WTC11 (cell line): ENCODE measurements around the gene ANKRD52. TPM values are rescaled to one million over a fixed set of nuclear protein-coding genes. Genes with fewer than 3 reads are reported as not detected.

Experiments used
- ATAC-seq: fragments of 200-7000 bp; cut with Tn5 transposase; 2 replicates; pipeline ENCODE4 v1.10.0; 2021; ENCODE audit warnings: mild to moderate bottlenecking, moderate library complexity
- CTCF ChIA-PET: fragments of 300-600 bp; sonication (Branson Sonifier 250); formaldehyde crosslinking; loops from one replicate; lab custom pipeline; 2021; ENCODE audit warnings: antibody characterized with exemption; lab: Charles Lee
- POLR2A ChIA-PET: fragments of 350-600 bp; sonication (Branson Sonifier 250); formaldehyde crosslinking; loops from one replicate; lab custom pipeline; 2021; ENCODE audit warnings: antibody characterized with exemption; lab: Charles Lee
- DNase-seq: peaks from one replicate; pipeline ENCODE4 v3.0.0; 2021; ENCODE audit warnings: low spot score
- H3K27ac Mint-ChIP-seq: 2 replicates; pipeline ENCODE4 v1.8.0; 2021; ENCODE audit warnings: mixed read lengths
- H3K27me3 Mint-ChIP-seq: 2 replicates; pipeline ENCODE4 v1.8.0; 2021; ENCODE audit warnings: low read depth, mild to moderate bottlenecking, moderate library complexity, mixed read lengths
- H3K36me3 Mint-ChIP-seq: 2 replicates; pipeline ENCODE4 v1.8.0; 2021; ENCODE audit warnings: mixed read lengths
- H3K4me1 Mint-ChIP-seq: 2 replicates; pipeline ENCODE4 v1.8.0; 2022; ENCODE audit warnings: mixed read lengths
- H3K4me3 Mint-ChIP-seq: 2 replicates; pipeline ENCODE4 v1.8.0; 2021; ENCODE audit warnings: mild to moderate bottlenecking, moderate library complexity, mixed read lengths
- H3K9me3 Mint-ChIP-seq: 2 replicates; pipeline ENCODE4 v1.8.0; 2021; ENCODE audit warnings: mixed read lengths
- E2F4 ChIP-seq: sonication (generic); formaldehyde crosslinking; IDR thresholded peaks from 2 replicates; pipeline ENCODE4 v1.8.1; 2022; ENCODE audit warnings: low read depth, mild to moderate bottlenecking, moderate library complexity, missing genetic modification reagents, borderline replicate concordance
- ESRRA ChIP-seq: sonication (generic); formaldehyde crosslinking; IDR thresholded peaks from 2 replicates; pipeline ENCODE4 v1.8.1; 2022; ENCODE audit warnings: mild to moderate bottlenecking, missing genetic modification reagents, borderline replicate concordance
- ETV6 ChIP-seq: sonication (generic); formaldehyde crosslinking; IDR thresholded peaks from 2 replicates; pipeline ENCODE4 v1.8.1; 2022; ENCODE audit warnings: mild to moderate bottlenecking, missing genetic modification reagents
- FOXJ3 ChIP-seq: sonication (generic); formaldehyde crosslinking; IDR thresholded peaks from 2 replicates; pipeline ENCODE4 v1.9.0; 2021; ENCODE audit warnings: missing genetic modification reagents, mild to moderate bottlenecking, borderline replicate concordance
- GTF2I ChIP-seq: fragments of 250-450 bp; sonication (Bioruptor Pico); conservative IDR thresholded peaks from 2 replicates; pipeline ENCODE4 v1.4.0; 2021; ENCODE audit warnings: mild to moderate bottlenecking
- KAT7 ChIP-seq: sonication (generic); formaldehyde crosslinking; IDR thresholded peaks from 2 replicates; pipeline ENCODE4 v1.8.1; 2023; ENCODE audit warnings: missing genetic modification reagents, mild to moderate bottlenecking, borderline replicate concordance
- MYBL2 ChIP-seq: sonication (generic); formaldehyde crosslinking; IDR thresholded peaks from 2 replicates; pipeline ENCODE4 v1.8.1; 2023; ENCODE audit warnings: mild to moderate bottlenecking, moderate library complexity, missing genetic modification reagents
- NR3C1 ChIP-seq: sonication (generic); formaldehyde crosslinking; conservative IDR thresholded peaks from 2 replicates; pipeline ENCODE4 v1.8.1; 2023; ENCODE audit warnings: low read depth, mild to moderate bottlenecking, missing genetic modification reagents
- SP1 ChIP-seq: sonication (generic); formaldehyde crosslinking; conservative IDR thresholded peaks from 2 replicates; pipeline ENCODE4 v1.8.1; 2022; ENCODE audit warnings: missing genetic modification reagents
- ZBTB43 ChIP-seq: sonication (generic); formaldehyde crosslinking; IDR thresholded peaks from 2 replicates; pipeline ENCODE4 v1.8.1; 2023; ENCODE audit warnings: mild to moderate bottlenecking, missing genetic modification reagents
- ZNF263 ChIP-seq: sonication (generic); formaldehyde crosslinking; IDR thresholded peaks from 2 replicates; pipeline ENCODE4 v1.8.1; 2022; ENCODE audit warnings: low read depth, mild to moderate bottlenecking, moderate library complexity, missing genetic modification reagents
- ZNF396 ChIP-seq: fragments of 250-450 bp; sonication (Bioruptor Pico); IDR thresholded peaks from 2 replicates; pipeline ENCODE4 v1.8.0; 2021; ENCODE audit warnings: mild to moderate bottlenecking, moderate library complexity, borderline replicate concordance
- ZSCAN18 ChIP-seq: fragments of 250-450 bp; sonication (Bioruptor Pico); IDR thresholded peaks from 2 replicates; pipeline ENCODE4 v2.1.2; 2022; ENCODE audit warnings: mild to moderate bottlenecking, moderate library complexity
- total RNA-seq: library from RNA; stranded (reverse); gene quantifications from 3 replicates; pipeline ENCODE4 v1.2.3, GENCODE V29; 2021
- TF ChIP-seq, protein P1 (sequence below): sonication (generic); formaldehyde crosslinking; IDR thresholded peaks from 2 replicates; pipeline ENCODE4 v1.8.1; 2022; ENCODE audit warnings: low read depth, missing genetic modification reagents, borderline replicate concordance
- TF ChIP-seq, protein P2 (sequence below): fragments of 250-450 bp; sonication (Bioruptor Pico); IDR thresholded peaks from 2 replicates; pipeline ENCODE4 v1.9.0; 2021; ENCODE audit warnings: mild to moderate bottlenecking
- TF ChIP-seq, protein P3 (sequence below): sonication (generic); formaldehyde crosslinking; conservative IDR thresholded peaks from 2 replicates; pipeline ENCODE4 v1.8.1; 2023; ENCODE audit warnings: mild to moderate bottlenecking, low read depth, missing genetic modification reagents, moderate library complexity
- TF ChIP-seq, protein P4 (sequence below): sonication (generic); formaldehyde crosslinking; IDR thresholded peaks from 2 replicates; pipeline ENCODE4 v1.8.0; 2022; ENCODE audit warnings: mild to moderate bottlenecking, missing genetic modification reagents

Gene ANKRD52
- total RNA-seq, 1 experiment from 2014 or later: 41.2 TPM

DNA sequence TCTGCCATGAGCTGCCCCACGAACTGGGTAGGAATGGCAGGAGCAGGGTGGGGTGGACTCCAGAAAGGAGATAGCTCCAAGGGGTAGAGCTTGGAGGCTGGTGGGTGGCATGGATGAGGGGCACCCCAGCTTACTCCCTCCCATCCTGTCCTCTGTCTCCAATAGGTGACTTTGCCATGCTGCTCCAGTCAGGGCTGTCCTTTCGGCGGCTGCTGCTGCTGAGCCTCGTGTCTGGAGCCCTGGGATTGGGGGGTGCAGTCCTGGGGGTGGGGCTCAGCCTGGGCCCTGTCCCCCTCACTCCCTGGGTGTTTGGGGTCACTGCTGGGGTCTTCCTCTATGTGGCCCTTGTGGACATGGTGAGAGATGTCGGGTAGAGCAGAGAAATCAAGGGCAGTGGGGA is 21.2 kb downstream of the ANKRD52 start:
- Mint-ChIP-seq H3K27ac (no peak overlapping the region), H3K9me3 (no peaks in the 10 kb centered on the region), H3K36me3 (peaks cover 18% of the 10 kb centered on the region), H3K4me1 (peaks cover 6% of the 10 kb centered on the region), H3K27me3 (peaks cover 27% of the 10 kb centered on the region), H3K4me3 (no peak overlapping the region)
- ATAC-seq: no peak
- POLR2A ChIA-PET: interaction anchor here (0.6 to 2.2 kb wide), 3 partner anchors 16 to 74 kb away, joined by 3 to 7 read pairs (median 3); partner anchors contain the start of gene RNF41
- no peak for DNase-seq
- TF ChIP-seq KAT7 (CRISPR knock-in tag) (no peak), GTF2I (no peak)
- CTCF ChIA-PET: interaction anchor here (0.8 to 4.4 kb wide), 6 partner anchors 15 to 85 kb away, joined by 3 to 18 read pairs (median 4); partner anchors contain the start of genes ANKRD52, RNF41 and SMARCC2

GRCh38 chr12:56236091-56236490 is 22.1 kb downstream of the ANKRD52 start:
- Mint-ChIP-seq H3K4me3 (no peak overlapping the region), H3K27ac (no peak overlapping the region), H3K27me3 (peaks cover 30% of the 10 kb centered on the region), H3K36me3 (peaks cover 9% of the 10 kb centered on the region), H3K4me1 (peaks cover 6% of the 10 kb centered on the region), H3K9me3 (no peaks in the 10 kb centered on the region)
- no peak for TF ChIP-seq ZBTB43
- TF ChIP-seq ETV6 (CRISPR knock-in tag): no peak
- no peak for TF ChIP-seq ESRRA (CRISPR knock-in tag)
- no peak for TF ChIP-seq KAT7 (CRISPR knock-in tag)
- TF ChIP-seq, protein P1, sequence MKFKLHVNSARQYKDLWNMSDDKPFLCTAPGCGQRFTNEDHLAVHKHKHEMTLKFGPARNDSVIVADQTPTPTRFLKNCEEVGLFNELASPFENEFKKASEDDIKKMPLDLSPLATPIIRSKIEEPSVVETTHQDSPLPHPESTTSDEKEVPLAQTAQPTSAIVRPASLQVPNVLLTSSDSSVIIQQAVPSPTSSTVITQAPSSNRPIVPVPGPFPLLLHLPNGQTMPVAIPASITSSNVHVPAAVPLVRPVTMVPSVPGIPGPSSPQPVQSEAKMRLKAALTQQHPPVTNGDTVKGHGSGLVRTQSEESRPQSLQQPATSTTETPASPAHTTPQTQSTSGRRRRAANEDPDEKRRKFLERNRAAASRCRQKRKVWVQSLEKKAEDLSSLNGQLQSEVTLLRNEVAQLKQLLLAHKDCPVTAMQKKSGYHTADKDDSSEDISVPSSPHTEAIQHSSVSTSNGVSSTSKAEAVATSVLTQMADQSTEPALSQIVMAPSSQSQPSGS (CRISPR knock-in tag): no peak
- TF ChIP-seq SP1: no peak
- TF ChIP-seq ZNF396 (CRISPR knock-in tag): no peak
- no peak for TF ChIP-seq MYBL2 (CRISPR knock-in tag)
- TF ChIP-seq, protein P2, sequence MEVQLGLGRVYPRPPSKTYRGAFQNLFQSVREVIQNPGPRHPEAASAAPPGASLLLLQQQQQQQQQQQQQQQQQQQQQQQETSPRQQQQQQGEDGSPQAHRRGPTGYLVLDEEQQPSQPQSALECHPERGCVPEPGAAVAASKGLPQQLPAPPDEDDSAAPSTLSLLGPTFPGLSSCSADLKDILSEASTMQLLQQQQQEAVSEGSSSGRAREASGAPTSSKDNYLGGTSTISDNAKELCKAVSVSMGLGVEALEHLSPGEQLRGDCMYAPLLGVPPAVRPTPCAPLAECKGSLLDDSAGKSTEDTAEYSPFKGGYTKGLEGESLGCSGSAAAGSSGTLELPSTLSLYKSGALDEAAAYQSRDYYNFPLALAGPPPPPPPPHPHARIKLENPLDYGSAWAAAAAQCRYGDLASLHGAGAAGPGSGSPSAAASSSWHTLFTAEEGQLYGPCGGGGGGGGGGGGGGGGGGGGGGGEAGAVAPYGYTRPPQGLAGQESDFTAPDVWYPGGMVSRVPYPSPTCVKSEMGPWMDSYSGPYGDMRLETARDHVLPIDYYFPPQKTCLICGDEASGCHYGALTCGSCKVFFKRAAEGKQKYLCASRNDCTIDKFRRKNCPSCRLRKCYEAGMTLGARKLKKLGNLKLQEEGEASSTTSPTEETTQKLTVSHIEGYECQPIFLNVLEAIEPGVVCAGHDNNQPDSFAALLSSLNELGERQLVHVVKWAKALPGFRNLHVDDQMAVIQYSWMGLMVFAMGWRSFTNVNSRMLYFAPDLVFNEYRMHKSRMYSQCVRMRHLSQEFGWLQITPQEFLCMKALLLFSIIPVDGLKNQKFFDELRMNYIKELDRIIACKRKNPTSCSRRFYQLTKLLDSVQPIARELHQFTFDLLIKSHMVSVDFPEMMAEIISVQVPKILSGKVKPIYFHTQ: no peak
- TF ChIP-seq E2F4 (CRISPR knock-in tag): no peak
- TF ChIP-seq ZSCAN18: no peak
- TF ChIP-seq NR3C1 (CRISPR knock-in tag): no peak
- TF ChIP-seq, protein P3, sequence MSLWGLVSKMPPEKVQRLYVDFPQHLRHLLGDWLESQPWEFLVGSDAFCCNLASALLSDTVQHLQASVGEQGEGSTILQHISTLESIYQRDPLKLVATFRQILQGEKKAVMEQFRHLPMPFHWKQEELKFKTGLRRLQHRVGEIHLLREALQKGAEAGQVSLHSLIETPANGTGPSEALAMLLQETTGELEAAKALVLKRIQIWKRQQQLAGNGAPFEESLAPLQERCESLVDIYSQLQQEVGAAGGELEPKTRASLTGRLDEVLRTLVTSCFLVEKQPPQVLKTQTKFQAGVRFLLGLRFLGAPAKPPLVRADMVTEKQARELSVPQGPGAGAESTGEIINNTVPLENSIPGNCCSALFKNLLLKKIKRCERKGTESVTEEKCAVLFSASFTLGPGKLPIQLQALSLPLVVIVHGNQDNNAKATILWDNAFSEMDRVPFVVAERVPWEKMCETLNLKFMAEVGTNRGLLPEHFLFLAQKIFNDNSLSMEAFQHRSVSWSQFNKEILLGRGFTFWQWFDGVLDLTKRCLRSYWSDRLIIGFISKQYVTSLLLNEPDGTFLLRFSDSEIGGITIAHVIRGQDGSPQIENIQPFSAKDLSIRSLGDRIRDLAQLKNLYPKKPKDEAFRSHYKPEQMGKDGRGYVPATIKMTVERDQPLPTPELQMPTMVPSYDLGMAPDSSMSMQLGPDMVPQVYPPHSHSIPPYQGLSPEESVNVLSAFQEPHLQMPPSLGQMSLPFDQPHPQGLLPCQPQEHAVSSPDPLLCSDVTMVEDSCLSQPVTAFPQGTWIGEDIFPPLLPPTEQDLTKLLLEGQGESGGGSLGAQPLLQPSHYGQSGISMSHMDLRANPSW (CRISPR knock-in tag): no peak
- TF ChIP-seq ZNF263 (CRISPR knock-in tag): no peak
- TF ChIP-seq FOXJ3: no peak
- TF ChIP-seq, protein P4, sequence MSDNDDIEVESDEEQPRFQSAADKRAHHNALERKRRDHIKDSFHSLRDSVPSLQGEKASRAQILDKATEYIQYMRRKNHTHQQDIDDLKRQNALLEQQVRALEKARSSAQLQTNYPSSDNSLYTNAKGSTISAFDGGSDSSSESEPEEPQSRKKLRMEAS (CRISPR knock-in tag): no peak
- ChIA-PET CTCF (interaction anchor here (0.7 to 4.4 kb wide), 4 partner anchors 22 to 401 kb away, joined by 3 to 18 read pairs (median 6); partner anchors contain the start of gene ANKRD52), POLR2A (interaction anchor here (0.6 to 2.2 kb wide), 2 partner anchors 15 to 42 kb away, joined by 3 to 7 read pairs; partner anchors contain the start of gene RNF41)
- ATAC-seq: no peak
- DNase-seq: no peak
